T47D (cell line): ENCODE results near the gene TSSC4.

Experiments
- DNase-seq, 2 experiments: peaks; one replicate each; pipeline versions ENCODE4 v3.0.0 to v3.0.0-alpha.2; 2011 to 2012; ENCODE audit warnings: low read depth in 1 of 2, low spot score in 1 of 2
- JUND ChIP-seq: IDR thresholded peaks from 2 replicates; pipeline ENCODE4 v1.6.1; 2012; ENCODE audit warnings: low read depth
- in situ Hi-C: cut with HindIII; loops from 2 replicates; pipeline ENCODE4 v1.10.0; 2016; ENCODE audit warnings: low sequenced_read_pairs, low pct_unique_long_range_greater_than_20kb

TSSC4 gene

DNA sequence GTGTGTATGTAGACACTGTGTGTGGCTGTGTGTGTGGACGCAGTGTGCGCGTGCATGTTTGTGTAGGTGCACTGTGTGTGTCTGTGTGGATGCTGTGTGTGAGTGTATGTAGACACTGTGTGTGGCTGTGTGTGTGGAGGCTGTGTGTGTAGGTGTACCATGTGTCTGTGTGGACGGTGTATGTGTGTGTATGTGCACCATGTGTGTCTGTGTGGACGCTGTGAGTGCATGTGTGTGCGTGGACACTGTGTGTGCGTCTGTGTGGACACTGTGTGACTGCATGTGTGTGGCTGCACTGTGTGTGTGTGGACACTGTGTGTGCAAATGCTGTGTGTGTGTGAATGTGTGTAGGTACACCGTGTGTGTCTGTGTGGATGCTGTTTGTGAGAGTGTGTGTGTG, 33.5 kb downstream of the TSSC4 start:
- TF ChIP-seq JUND, result no peak
- in situ Hi-C loops, result no loop called here
- DNase-seq, result no peak

DNA sequence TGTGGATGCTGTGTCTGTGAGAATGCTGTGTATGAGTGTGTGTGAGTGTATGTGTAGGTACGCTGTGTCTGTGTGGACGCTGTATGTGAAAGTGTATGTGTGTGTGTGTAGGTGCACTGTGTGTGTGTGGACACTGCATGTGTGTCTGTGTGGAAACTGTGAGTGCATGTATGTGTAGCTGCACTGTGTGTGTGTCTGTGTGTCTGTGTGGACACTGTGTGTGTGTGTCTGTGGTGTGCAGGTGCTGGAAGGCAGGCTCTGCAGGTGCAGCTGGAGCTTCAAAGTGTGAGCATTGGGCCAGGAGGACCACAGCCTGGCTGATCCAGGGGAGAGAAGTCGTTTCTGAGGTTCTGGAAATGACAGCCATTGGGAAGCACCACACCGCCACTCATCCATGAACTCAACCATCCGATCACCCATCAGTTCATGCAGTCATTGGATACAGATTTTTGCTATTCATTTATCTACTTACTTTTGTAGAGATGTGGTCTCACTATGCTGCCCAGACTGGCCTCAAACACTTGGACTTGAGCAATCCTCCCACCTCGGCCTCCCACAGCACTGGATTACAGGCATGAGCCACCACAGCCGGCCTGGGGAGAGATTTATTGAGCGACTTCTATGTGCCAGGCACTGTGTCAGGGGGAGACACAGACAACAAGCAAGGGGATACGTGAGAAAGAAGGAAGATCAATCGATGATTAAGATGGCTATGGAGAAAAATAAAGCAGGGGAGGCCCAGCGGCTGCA, 34.1 kb downstream of the TSSC4 start:
- no peak for DNase-seq
- no peak for TF ChIP-seq JUND
- in situ Hi-C loops, result no loop called here

DNA sequence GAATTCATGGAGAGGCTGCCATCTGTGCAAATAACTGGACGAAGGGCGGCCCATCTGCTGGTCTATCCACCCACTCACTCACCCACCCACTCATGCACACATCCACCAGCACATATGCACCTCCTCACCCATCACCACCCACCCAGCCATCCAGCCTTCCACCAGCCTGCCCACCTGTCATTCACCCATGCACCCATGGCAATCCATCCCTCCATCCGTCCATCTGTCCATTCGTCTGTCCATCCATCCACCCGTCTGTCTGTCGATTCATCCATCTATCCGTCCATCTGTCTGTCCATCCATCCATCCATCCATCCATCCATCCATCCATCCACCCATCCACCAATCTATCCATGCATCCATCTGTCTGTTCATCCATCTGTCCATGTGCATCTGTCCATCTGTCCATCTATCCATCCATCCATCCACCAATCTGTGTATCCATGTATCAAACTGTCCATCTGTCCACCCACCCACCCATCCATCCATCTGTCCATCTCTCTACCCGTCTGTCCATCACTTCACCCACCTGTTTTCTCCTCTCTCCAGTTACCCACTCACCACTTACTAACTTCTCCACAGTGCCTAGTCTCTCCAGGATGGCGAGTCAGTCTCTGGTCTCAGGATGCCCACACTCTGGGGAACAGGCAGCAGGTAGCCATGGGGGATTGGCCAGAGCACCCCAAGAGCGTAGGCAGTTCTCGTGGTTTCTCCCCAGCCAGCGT, 34.9 kb downstream of the TSSC4 start:
- in situ Hi-C loops, result no loop called here
- DNase-seq, result no peak
- no peak for TF ChIP-seq JUND

DNA sequence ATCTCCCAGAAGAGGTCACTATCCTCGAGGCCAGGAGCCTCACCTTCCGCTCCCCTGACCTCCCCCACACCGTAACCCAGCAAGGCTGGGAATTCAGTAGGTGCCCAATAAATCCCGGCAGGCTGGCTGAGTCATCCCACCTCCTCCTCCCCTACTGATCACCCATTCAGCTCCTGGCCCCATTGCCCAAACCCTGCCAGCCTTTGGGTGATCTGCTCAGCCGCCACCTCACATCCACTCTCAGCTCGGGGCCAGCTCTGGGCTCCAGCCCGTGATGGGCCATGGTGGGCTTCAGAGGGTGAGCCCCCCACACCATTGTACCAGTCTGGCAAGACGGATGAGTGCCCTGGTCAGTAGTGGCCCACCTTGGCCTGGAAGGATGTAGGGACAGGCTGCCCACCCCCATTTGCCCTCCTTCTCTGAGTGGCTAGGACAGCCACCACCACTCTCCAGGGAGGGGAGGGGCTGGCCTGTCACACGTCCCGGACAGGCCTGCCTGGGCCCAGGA, 35.5 kb downstream of the TSSC4 start:
- no peak for TF ChIP-seq JUND
- DNase-seq, result no peak
- in situ Hi-C loops, result no loop called here

DNA sequence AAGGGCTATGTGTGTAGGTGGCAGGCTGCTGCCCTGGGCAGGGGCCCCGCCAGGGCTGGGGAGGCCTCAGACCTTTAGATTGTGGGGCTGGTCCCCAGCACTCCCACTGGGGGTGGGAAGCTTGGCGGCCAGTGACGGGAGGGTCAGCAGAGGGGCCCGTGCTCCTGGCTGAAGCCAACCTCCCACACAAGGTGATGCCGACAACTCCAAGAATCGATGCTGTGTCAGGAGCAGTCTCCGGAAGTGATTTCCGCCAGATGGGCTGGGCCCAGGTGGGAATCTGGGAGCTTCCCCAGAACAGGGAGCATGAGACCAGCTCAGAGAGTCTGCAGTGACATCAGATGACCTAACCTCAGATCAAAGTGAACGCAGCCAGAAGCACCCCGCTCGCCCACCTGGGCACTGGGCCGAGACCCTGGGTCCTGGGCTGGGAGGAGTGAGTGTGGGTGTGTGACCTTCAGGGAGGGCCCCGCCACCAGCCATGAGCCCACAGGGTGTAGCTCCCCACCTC, 36.0 kb downstream of the TSSC4 start:
- in situ Hi-C loops, result no loop called here
- DNase-seq, result no peak
- no peak for TF ChIP-seq JUND

DNA sequence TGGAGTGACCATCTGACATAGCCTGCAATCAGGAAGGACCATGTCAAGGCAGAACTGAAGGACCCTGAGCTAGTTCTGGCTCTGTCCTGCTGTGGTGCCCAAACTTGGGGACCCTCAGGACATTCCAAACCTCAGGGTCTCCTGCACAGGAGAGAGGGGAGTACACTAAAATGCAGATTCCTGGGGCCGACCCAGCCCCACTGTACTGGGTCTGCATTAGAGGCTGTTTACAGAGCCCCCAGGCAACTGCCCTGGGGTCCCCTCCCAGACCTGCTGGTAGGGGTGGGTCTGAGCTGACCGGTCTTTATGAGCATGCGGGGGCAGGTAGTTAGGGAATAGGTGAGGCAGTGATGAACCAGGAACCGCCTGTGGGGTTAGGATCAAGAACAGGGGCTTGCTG, 37.0 kb downstream of the TSSC4 start:
- in situ Hi-C loops, result no loop called here
- TF ChIP-seq JUND, result no peak

DNA sequence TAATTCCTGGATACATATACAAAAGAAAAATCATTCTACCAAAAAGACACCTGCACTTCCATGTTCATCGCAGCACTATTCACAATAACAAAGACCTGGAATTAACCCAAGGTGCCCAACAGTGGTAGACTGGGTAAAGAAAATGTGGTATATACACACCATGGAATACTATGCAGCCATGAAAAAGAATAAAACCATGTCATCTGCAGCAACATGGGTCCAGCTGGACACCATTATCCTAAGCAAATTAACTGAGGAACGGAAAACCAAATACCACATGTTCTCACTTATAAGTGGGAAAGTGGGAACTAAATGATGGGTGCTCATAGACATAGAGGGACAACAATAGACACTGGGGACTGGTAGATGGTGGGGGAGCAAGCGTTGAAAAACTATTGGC, 39.3 kb downstream of the TSSC4 start:
- DNase-seq, result no peak
- in situ Hi-C loops, result no loop called here
- no peak for TF ChIP-seq JUND

More for the DNA sequence above, 37.0 kb downstream of the TSSC4 start:
- no peak for DNase-seq

DNA sequence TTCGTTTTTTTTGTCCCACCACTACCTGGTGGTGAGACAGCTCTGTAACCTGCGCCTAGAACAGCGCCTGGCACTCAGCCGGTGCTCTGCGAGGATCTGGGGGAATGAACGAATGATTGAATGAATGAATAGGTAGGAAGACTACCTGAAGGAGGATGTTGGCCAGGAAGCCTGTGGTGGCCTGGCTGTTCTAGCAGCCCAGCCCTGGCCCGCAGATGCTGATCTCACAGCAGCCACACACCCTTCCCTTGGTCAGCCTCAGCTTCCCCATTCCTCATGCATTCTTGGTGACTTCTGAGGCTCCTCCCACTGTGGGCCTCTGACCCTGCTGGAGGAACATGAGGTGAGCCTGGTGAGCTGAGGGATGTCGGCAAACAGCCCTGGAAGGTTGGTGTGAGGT, 40.1 kb downstream of the TSSC4 start:
- DNase-seq, result no peak
- no peak for TF ChIP-seq JUND
- in situ Hi-C loops, result no loop called here

DNA sequence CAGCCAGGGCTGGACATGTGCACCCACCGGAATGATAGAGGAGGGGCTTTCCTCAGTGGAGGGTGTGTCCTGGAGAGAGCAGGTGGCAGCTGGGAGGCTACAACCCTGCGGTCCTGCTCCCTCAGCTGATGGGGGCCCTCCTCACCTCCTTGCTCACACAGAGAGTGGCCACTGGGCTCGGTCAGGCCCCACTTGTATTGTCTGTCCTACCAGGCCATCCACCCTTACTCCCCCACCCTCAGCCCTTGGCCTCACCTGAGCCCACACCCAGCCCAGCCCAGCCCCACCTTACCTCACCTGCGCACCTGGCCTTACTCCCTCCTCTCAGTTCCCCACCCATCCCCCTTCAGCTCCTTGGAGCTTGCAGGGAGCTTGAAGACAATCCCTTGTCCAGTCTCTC, 40.6 kb downstream of the TSSC4 start:
- DNase-seq, result no peak
- TF ChIP-seq JUND, result no peak
- in situ Hi-C loops, result no loop called here

DNA sequence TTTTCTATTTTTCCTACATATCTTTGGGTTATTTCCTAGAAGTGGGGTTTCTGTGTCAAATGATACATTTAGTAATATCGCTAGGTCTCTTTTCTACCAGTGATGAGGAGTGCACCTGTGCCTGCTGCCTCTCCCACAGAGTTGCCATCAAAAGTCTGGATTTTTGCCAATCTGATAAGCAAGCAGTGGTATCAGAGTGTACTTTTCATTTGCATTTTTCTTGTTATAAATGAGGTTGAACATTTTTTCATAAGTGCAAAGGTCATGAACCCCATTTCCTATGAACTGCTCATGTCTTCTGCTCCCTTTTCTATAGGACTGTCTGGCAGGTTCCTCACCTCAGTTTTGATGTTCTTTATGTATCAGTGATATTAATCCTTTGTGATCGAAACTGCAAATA, 42.0 kb downstream of the TSSC4 start:
- no peak for DNase-seq
- in situ Hi-C loops, result no loop called here
- no peak for TF ChIP-seq JUND

DNA sequence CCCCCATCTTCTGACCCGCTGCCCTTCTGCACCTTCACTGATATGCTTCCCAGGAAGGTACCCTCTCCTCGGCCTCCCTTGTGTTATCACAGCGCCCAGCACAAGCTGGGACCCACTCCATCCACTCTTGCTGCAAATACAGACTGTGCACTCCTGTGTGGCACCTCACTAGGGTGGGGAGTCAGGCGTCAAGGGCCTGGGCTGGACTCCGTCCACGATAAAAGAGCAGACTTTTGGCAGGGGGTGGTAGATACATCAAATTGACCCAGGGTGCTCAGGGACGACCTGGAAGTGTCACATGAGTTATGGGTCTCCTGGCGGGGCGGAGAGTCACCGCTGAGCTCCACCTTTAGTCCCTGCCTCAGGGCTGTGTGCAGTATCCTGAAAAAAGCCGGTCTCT, 42.9 kb downstream of the TSSC4 start:
- DNase-seq, result no peak
- in situ Hi-C loops, result no loop called here
- no peak for TF ChIP-seq JUND

DNA sequence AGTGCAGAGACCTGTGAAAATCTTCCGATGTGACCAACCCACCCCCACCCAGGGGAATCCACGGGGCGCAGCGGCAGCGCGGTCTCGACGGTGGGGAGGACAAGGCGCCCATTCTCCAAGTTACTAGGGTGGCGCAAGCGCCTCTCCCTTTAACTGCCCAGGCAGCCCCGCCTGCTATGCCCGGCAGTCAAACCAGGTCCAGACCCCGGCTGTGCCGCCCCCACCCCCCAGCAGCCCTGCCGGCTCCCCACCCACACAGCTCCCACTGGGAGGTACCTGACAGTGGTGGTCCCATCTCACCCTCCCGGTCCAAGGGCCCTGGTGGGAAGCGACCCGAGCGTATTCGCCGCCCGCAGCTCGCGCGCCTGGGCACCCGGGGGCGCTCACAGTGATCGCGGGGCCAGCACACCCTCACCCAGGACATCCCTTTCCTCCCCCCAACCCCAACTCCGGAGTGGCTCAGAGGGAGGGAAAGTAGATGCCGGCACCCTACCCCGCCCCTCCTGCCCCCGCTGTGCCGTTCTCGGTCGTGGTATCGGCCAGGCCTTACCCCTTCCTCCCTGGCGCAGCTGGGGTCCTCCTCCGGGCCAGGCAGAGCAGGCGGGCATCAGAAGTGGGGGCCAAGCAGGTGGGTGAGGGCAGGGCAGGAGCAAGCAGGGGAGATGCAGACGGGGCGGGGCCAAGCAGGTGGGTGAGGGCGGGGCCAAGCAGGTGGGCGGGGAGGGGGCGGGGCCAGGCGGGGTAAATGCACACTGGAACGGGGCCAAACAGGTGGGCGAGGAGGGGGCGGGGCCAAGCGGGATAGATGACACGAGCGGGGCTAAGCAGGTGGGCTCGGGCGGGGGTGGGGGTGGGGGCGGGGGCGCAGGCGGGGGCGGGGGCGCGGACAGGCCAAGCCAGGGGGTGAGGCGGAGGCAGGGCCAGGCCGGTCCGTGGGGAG, 43.6 kb downstream of the TSSC4 start, which contains the start of gene TRPM5:
TRPM5 (minus strand) TSS at position 634 of the 940 bp plus-strand sequence. CDS start 21,478 bp downstream, outside the sequence.
- TF ChIP-seq JUND, result no peak
- in situ Hi-C loops, result no loop called here
- peak in 1 of 2 experiments; percentile 58 for DNase-seq
